Measurements from ENCODE around the gene MYEOV.

Gene MYEOV

GRCh38 chr11:69302447-69303020 lies 8.6 kb downstream of the MYEOV start:
- DNase-seq, result no peak

GRCh38 chr11:69303427-69303826 lies 9.5 kb downstream of the MYEOV start:
- no peak for DNase-seq

GRCh38 chr11:69304258-69304657 lies 10.3 kb downstream of the MYEOV start:
- DNase-seq, result no peak

- no peak for DNase-seq
Measured at GRCh38 chr11:69304686-69305085, 10.7 kb downstream of the MYEOV start.

- no peak for DNase-seq
Measured at GRCh38 chr11:69305885-69306540, 12.1 kb downstream of the MYEOV start.

GRCh38 chr11:69306821-69307220 lies 12.9 kb downstream of the MYEOV start:
- DNase-seq, result no peak

GRCh38 chr11:69307421-69307820 lies 13.5 kb downstream of the MYEOV start:
- no peak for DNase-seq

GRCh38 chr11:69307871-69308431 lies 14.0 kb downstream of the MYEOV start:
- no peak for DNase-seq

- DNase-seq, result no peak
Measured at GRCh38 chr11:69308491-69308911, 14.5 kb downstream of the MYEOV start.

GRCh38 chr11:69308936-69309615 lies 15.1 kb downstream of the MYEOV start:
- no peak for DNase-seq

GRCh38 chr11:69309631-69310280 lies 15.8 kb downstream of the MYEOV start:
- DNase-seq, result no peak

- DNase-seq, result no peak
Measured at GRCh38 chr11:69310351-69310750, 16.4 kb downstream of the MYEOV start.

- DNase-seq, result no peak
Measured at GRCh38 chr11:69310934-69311766, 17.2 kb downstream of the MYEOV start.

- DNase-seq, result no peak
Measured at GRCh38 chr11:69311767-69312385, 17.9 kb downstream of the MYEOV start.

- no peak for DNase-seq
Measured at GRCh38 chr11:69312453-69313404, 18.8 kb downstream of the MYEOV start.

GRCh38 chr11:69313992-69314391 lies 20.0 kb downstream of the MYEOV start:
- DNase-seq, result no peak

- no peak for DNase-seq
Measured at GRCh38 chr11:69314555-69314954, 20.6 kb downstream of the MYEOV start.

- no peak for DNase-seq
Measured at GRCh38 chr11:69316956-69317355, 23.0 kb downstream of the MYEOV start.

- no peak for DNase-seq
Measured at GRCh38 chr11:69317401-69318092, 23.6 kb downstream of the MYEOV start.

GRCh38 chr11:69318093-69318420 lies 24.1 kb downstream of the MYEOV start:
- DNase-seq, result no peak
